DOHH2 (cell line): ENCODE measurements around the gene TEN1.

Experiments used
- CTCF ChIP-seq: fragments of 200-600 bp; sonication (generic); IDR thresholded peaks from one replicate; pipeline ENCODE4 v1.5.1; 2014; ENCODE audit warnings: antibody characterized with exemption, mild to moderate bottlenecking, low read depth, low read length; ENCODE audit not compliant: poor library complexity, severe bottlenecking
- EZH2phosphoT487 ChIP-seq: fragments of 200-600 bp; sonication (generic); IDR thresholded peaks from 2 replicates; pipeline ENCODE4 v1.6.1; 2017; ENCODE audit warnings: borderline replicate concordance, mild to moderate bottlenecking, antibody characterized with exemption, low read length, moderate library complexity, mixed read lengths

- TF ChIP-seq CTCF (no peak), EZH2phosphoT487 (no peak)
These were observed 38.7 kb downstream of the TEN1 start for GRCh38 chr17:76017481-76018339.
